GM19397 (cell line): ENCODE data around the gene SSNA1.
"Not testable (repeated sequence)": the region's sequence is repeated elsewhere in the genome, so short reads cannot be mapped to it uniquely, and the experiment has no call there.

Experiments used
- ATAC-seq: cut with Tn5 transposase; IDR thresholded peaks from one replicate; pipeline ENCODE4 v1.9.1; 2021; ENCODE audit warnings: mild to moderate bottlenecking, moderate library complexity; ENCODE audit not compliant: unreplicated experiment

Gene SSNA1

DNA sequence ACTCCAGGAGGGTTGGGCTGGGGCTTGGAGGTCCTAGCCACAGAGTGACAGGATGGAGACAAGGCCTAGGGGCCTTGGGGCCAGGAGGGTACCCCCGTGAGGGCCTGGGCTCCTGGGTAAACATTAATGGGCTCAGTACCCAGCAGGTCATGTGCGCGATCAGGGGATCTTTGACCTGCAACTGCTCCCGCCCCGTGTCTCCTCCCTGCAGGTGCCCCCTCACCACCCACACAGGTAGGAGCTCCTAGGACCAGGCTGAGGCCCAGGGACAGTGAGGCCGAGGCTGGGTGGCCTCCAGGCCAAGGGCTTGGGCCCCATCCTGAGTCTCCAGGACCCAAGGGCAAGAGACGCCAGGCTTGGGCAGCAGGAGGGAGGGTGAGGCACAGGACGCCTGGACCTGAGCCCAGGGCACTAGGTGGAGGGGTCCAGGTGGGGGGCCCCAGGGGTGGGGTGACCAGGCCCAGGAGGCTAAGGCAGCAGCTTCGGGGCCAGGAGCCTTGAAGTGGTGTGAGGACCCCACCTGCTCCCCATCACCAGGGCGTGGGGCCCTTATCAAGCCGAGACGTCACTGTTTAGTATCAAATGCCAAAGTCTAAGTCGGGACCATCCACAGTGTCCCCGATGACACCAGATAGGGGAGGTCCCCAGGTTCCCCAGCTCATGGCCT lies 42.4 kb downstream of the SSNA1 start, which contains the start of gene SLC34A3:
Gene SLC34A3, plus strand, starts transcription at position 197 of the 667 bp plus-strand sequence. CDS start 802 bp downstream, outside the sequence.
- no peak for ATAC-seq

DNA sequence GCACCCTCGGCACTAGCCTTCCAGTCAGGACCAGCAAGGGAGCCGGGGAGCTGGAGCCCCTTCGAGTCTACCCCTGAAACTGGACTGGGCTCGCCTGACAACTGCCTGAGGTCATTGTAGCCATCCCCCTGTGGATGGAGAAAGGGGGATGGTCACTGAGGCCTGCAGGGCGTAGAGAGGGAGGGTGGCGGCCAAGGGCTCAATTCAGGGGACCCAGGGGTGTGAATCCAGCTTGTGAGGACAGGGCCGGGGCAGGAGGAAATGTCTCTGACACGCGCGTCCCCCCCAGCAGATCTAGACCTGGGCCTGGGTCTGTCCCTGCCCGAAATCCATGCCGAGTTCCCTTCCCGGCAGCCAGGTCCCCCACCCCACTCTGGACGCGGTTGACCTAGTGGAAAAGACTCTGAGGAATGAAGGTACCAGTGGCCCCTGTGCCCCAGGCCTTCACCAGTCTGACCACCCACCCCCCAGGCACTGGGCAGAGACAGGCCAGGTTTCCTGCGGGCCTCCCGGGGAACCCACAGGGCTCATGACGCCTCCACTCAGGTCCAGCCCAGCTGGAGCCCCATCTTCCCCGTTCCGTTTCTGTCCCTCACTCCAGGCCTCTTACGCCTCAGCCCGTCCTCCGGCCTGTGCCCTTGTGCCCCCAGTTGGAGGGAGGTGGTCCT lies 43.0 kb downstream of the SSNA1 start:
- no peak for ATAC-seq

DNA sequence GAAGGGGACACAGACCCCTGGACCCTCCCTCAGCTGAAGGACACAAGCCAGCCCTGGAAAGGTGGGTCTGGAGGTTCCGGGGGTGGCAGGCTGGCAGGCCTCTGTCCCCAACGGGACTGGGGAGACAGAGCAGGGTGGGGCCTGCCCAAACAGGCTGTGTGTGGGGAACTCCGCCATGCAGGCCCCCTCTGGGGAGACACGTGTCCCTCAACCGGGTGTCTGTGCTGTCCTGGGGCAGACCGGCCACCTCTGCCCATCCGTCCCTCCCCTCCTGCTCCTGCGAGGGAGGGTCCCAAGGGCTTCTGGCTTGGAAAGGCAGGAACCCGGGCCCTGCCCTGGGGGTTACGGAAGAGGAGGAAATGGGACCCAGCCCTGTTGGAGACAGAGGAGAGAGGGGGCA lies 43.6 kb downstream of the SSNA1 start:
- ATAC-seq: no peak

GRCh38 chr9:137232510-137232909 lies 44.0 kb downstream of the SSNA1 start:
- no peak for ATAC-seq

GRCh38 chr9:137233143-137233980 lies 44.9 kb downstream of the SSNA1 start:
- ATAC-seq: no peak

- no peak for ATAC-seq
These were observed 45.7 kb downstream of the SSNA1 start for GRCh38 chr9:137234055-137234697.

- no peak for ATAC-seq
These were observed 46.4 kb downstream of the SSNA1 start for GRCh38 chr9:137234758-137235423.

GRCh38 chr9:137235424-137236237 lies 47.2 kb downstream of the SSNA1 start:
- ATAC-seq: no peak

DNA sequence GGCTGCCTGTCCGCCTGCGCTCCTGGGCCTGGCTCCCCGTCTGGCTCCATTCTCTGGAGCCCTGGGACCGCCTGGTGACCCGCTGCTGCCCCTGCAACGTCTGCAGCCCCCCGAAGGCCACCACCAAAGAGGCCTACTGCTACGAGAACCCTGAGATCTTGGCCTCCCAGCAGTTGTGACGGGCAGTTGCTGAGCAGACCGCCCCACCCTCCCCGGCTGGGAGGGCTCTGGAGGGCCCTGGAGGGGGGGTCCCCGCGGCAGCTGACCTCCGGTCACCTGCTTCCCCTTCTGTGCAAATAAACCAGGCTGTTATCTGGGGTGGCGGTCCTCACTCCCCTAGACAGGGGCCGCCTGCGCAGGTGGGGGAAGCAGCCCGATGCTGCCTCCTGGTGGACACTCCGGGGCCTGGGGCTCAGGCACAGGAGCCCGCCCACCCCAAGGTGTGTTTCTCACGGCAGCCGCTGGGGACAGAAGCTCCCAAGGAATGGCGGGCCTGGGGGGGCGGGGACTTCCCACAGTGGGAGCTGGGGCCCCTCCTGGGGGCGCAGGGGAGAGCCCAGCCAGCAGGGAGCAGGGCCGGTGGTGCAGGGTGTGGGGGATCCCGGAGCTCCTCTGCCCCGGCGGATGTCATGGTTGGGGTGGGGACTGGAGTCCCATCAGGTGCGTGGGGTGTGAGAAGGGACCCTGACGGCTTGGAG lies 47.9 kb downstream of the SSNA1 start:
- no peak for ATAC-seq

DNA sequence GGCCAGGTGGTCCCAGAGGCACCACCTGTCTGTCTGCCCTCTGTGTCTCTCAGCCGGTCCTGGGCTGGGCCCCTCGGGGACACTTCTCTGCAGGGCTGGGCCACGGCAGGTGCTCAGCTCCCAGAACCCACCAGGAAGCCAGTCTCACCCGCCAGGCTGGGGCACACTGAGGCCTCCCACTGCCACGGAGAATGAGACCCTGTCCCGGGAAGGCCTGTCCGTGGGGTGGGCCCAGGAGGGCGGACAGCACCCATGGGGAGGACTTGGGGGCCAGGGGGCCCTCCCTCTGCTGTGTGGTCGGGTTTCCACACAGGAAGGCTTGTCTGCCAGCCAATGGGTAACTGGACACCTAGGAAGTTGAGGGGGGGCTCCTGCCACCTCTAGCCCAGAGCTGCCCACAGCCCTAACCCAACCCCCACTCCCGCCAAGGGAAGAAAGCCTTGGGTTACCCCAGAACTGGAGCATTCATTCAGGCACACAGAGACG lies 48.5 kb downstream of the SSNA1 start:
- no peak for ATAC-seq

DNA sequence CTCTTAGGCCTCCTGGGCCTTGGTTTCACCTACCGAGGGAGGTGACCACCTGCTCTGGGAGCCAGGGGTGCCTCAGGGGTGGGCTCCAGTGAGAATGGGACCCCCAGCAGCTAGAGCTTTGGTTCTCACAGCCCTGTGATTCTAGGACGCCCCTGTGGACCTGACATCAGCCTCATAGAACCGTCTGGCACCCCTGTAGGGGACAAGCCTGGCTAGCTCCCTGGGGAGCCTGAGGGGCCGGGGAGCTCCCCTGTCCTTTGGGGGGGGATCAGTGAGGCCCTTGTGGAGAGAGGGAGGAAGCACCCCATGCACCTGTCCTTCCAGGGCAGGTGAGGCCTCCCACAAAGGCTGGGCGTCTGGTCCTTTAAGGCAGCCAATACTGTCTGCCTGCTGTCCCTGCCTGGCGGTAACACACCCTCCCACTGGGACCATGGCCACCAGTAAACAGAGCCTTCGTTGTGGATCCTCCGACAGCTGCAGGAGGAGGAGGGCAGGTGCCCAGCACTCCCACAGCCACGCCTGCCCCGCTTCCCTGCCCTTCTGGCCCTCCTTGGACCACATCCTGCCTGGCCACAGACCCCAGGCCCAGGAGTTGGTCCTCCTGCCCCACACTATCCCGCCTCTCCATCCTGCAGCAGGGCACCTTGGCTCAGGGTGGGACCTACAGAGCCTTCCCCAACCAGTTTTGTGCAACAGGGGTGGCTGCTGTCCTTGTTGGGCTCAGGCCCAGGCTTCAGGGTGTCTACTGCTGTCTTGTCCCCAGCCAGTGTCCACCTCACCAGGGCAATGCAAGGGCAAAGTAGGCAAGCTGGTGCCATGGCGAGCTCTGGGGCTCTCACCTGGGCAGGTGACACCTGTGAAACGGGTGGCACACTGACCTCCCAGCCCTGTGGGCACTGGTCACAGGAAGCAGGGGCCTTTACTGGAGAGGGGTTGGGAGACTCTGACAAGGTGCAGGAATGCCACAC lies 49.6 kb downstream of the SSNA1 start:
- ATAC-seq: no peak

DNA sequence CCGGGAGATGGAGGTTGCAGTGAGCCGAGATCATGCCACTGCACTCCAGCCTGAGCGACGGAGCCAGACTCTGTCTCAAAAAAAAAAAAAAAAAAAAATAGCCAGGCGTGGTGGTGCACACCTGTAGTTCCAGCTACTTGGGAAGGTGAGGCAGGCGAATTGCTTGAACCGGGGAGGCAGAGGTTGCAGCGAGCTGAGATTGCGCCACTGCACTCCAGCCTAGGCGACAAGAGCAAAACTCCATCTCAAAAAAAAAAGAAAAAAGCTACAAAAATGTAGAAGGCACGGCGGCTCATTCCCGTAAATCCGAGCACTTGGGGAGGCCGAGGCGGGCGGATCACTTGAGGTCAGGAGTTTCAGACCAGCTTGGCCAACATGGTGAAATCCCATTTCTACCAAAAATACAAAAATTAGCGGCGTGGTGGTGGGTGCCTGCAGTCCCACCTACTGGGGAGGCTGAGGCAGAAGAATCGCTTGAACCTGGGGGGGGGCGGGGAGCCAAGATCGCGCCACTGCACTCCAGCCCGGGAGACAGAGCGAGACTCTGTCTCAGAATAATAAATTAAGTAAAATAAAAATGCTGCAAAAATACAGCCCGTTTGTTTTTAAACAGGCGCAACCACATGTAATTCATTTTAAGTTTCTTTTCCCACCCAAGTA lies 51.2 kb downstream of the SSNA1 start:
- ATAC-seq: not testable (repeated sequence)
